Vagina (tissue), 2 donors: ENCODE measurements around the gene FOXA1. TPM values are rescaled to one million over a fixed set of nuclear protein-coding genes. Genes with fewer than 3 reads are reported as not detected.

ENCODE experiments used
- DNase-seq, 2 donors: peaks; one replicate each; pipeline ENCODE4 v3.0.0-alpha.2; 2017; ENCODE audit errors: extremely low spot score in 2 of 2
- H3K27ac ChIP-seq: fragments of 200-600 bp; sonication (generic); one replicate; pipeline ENCODE4 v1.5.1; 2019
- H3K27me3 ChIP-seq: fragments of 200-600 bp; sonication (generic); one replicate; pipeline ENCODE4 v1.5.1; 2019
- H3K36me3 ChIP-seq, 2 donors: fragments of 200-600 bp; sonication (generic); one replicate each; pipeline ENCODE4 v1.5.1; 2017 to 2019
- H3K4me1 ChIP-seq: fragments of 200-600 bp; sonication (generic); one replicate; pipeline ENCODE4 v1.5.1; 2019
- H3K4me3 ChIP-seq, 2 donors: fragments of 200-600 bp; sonication (generic); 1 replicate in 1 of 2; 2 replicates in 1 of 2; pipeline ENCODE4 v1.5.1; 2016 to 2019
- H3K9me3 ChIP-seq: fragments of 200-600 bp; sonication (generic); one replicate; pipeline ENCODE4 v1.5.1; 2019
- POLR2A ChIP-seq, 2 donors: fragments of 450-650 bp; IDR thresholded peaks; one replicate each; pipeline ENCODE4 v1.6.1; 2017; ENCODE audit warnings: antibody characterized with exemption in 2 of 2, mild to moderate bottlenecking in 2 of 2, moderate library complexity in 2 of 2
- POLR2AphosphoS5 ChIP-seq, 2 donors: sonication (generic); formaldehyde crosslinking; IDR thresholded peaks; one replicate each; pipeline ENCODE4 v1.9.0; 2017; ENCODE audit warnings: antibody characterized with exemption in 2 of 2, mild to moderate bottlenecking in 2 of 2, low read depth in 1 of 2; ENCODE audit not compliant: insufficient read depth in 1 of 2
- intact Hi-C: fragments of 100-400 bp; cut with DNase I; formaldehyde crosslinking; loops from one replicate; pipeline ENCODE4 v1.15.1; 2023
- total RNA-seq: library from RNA; depleted of rRNA; stranded (reverse); fragments of >200 nt; gene quantifications from one replicate; pipeline ENCODE4 v1.2.3, GENCODE V29; 2016
- TF ChIP-seq, protein P1 (sequence below), 3 experiments: fragments of 450-650 bp in 2 of 3; fragments of 200-600 bp in 1 of 3; sonication (generic) in 1 of 3; IDR thresholded peaks; one replicate each; pipeline ENCODE4 v1.5.1; 2017 to 2019; ENCODE audit warnings: antibody characterized with exemption in 3 of 3, mild to moderate bottlenecking in 2 of 3, moderate library complexity in 2 of 3

The FOXA1 gene
- total RNA-seq, 1 donor from 2014 or later = 11.5 TPM

DNA sequence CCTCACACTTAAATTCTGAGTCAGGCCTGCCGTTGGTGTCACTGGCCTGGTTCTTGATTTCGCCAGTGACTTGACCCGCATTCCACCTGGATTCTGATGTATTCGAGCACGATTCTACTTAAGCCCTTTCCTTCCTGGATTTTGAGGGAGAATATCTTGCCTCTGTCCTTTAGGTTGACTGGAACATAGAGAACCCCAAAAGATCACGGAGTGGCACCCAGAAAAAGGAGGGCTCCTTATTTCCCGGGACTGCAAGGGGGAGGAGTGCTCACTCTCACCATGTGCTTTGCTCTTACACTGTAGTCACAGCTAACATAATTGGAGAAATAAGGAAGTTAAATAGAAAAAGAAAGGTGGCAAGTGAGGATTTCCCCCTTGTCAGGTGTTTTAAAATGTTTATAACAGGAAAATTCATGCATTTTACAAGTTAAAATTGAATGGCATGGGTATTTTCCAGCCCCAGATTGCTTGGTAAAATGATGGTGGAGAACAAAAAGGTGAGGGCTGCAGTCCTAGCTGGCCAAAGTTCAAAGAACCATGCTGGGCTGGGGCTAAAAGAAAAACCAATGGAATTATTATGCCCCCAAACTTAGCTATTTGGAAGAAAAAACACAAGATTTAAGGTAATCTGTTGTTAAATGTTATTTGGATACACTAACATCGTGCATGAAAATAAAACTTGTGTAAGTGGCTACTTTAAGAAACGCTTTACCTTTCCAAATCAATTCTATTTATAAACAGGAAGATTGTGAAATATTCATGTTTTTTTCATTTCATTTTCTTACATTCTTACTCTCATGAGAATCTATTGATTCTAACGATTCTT lies 8.9 kb downstream of the FOXA1 start:
- TF ChIP-seq, protein P1, sequence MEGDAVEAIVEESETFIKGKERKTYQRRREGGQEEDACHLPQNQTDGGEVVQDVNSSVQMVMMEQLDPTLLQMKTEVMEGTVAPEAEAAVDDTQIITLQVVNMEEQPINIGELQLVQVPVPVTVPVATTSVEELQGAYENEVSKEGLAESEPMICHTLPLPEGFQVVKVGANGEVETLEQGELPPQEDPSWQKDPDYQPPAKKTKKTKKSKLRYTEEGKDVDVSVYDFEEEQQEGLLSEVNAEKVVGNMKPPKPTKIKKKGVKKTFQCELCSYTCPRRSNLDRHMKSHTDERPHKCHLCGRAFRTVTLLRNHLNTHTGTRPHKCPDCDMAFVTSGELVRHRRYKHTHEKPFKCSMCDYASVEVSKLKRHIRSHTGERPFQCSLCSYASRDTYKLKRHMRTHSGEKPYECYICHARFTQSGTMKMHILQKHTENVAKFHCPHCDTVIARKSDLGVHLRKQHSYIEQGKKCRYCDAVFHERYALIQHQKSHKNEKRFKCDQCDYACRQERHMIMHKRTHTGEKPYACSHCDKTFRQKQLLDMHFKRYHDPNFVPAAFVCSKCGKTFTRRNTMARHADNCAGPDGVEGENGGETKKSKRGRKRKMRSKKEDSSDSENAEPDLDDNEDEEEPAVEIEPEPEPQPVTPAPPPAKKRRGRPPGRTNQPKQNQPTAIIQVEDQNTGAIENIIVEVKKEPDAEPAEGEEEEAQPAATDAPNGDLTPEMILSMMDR (IDR thresholded peaks at IDR 0.05) = no peak
- TF ChIP-seq POLR2A (IDR thresholded peaks at IDR 0.05) (no peak), POLR2AphosphoS5 (IDR thresholded peaks at IDR 0.05; ENCODE audit: insufficient read depth in 1 of 2, low read depth in 1 of 2) (no peak)
- Histone ChIP-seq H3K27ac (peak overlapping the region; percentile 4), H3K36me3 (no peaks in the 10 kb centered on the region), H3K4me1 (peaks cover 29% of the 10 kb centered on the region), H3K4me3 (no peak overlapping the region), H3K27me3 (peaks cover 21% of the 10 kb centered on the region), H3K9me3 (no peaks in the 10 kb centered on the region)
- no peak for DNase-seq
- intact Hi-C loops = no loop called here

DNA sequence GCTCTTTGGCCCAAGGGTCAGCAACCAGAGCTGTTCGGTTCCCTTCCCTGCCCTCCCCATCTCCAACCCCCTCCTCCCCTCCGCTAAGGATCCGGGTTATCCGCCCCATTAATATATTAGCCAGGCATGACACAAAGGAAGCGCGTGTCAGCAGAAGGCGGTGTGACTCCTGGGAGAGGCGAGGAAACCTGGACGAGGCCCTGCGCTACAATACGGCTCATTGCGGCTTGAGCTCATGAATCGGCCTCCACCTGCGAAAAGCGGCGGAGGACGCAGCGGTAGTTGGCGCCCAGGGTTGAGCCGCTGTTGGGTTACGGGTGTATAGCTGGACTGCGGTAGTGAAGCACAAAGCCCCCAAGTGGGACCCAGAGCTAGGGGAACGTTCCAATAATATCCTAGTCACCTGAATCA lies 9.9 kb downstream of the FOXA1 start:
- H3K27me3 ChIP-seq = peaks cover 21% of the 10 kb centered on the region
- no peak for DNase-seq
- no peaks in the 10 kb centered on the region for H3K9me3 ChIP-seq
- no peaks in the 10 kb centered on the region for H3K36me3 ChIP-seq
- TF ChIP-seq POLR2A (IDR thresholded peaks at IDR 0.05) = no peak
- TF ChIP-seq POLR2AphosphoS5 (IDR thresholded peaks at IDR 0.05; ENCODE audit: insufficient read depth in 1 of 2, low read depth in 1 of 2) = no peak
- TF ChIP-seq, protein P1 (IDR thresholded peaks at IDR 0.05) = no peak
- intact Hi-C loops = no loop called here
- H3K4me3 ChIP-seq = peak overlapping the region; percentile 22 to 40
- H3K27ac ChIP-seq = peak overlapping the region; percentile 49
- peaks cover 29% of the 10 kb centered on the region for H3K4me1 ChIP-seq

GRCh38 chr14:37584211-37585100 lies 10.6 kb downstream of the FOXA1 start:
- no peak for DNase-seq
- H3K27me3 ChIP-seq = peaks cover 21% of the 10 kb centered on the region
- intact Hi-C loops = no loop called here
- no peaks in the 10 kb centered on the region for H3K9me3 ChIP-seq
- peak overlapping the region; percentile 22 to 40 for H3K4me3 ChIP-seq
- TF ChIP-seq, protein P1 (IDR thresholded peaks at IDR 0.05) = no peak
- TF ChIP-seq POLR2A (IDR thresholded peaks at IDR 0.05) = no peak
- TF ChIP-seq POLR2AphosphoS5 (IDR thresholded peaks at IDR 0.05; ENCODE audit: insufficient read depth in 1 of 2, low read depth in 1 of 2) = no peak
- peak overlapping the region; percentile 49 for H3K27ac ChIP-seq
- H3K4me1 ChIP-seq = peaks cover 32% of the 10 kb centered on the region
- no peaks in the 10 kb centered on the region for H3K36me3 ChIP-seq

DNA sequence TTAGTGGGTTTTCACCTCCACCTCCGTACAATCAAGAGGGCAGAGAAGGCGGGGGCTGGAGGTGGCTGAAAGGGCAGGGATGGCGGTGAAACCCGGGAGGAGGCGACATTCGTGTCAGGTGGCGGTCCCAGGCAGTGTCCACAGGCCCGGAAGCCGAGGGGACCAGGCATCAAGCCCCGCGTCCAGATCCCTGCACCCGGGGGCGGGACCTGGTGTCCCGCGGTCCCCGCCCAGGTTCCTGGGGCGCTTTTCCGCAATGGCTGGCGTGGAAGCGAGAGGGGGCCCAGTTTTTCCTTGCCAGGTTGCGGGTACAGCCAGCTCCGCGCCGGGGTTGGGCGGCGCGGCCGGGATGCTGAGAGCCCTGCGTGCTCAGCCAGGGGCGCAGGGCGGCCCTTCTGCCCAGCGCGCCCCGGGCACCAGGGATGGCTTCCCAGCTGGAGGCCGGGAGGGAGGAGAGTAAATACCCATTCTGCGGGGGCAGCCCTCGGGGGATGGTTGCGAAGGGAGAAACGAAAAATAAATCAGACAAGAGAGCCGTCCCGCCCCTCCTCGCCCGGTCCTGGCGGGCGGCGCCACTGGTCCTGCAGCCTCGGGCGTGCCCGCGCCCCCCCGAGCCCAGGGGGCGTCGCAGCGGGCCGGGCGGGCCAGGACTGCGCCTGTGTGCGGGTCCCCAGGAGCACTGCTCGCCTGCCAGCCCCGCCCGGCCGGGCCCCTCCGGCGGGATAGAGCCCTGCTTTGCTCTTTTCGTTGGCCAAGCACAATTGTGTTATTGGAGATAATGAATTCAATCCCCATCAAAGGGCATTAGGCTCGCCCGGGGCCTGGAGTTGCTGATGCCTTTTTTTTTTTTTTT lies 11.5 kb downstream of the FOXA1 start:
- no peaks in the 10 kb centered on the region for H3K9me3 ChIP-seq
- H3K27ac ChIP-seq = peak overlapping the region; percentile 49
- peaks cover 37% of the 10 kb centered on the region for H3K4me1 ChIP-seq
- intact Hi-C loops = no loop called here
- no peak for DNase-seq
- H3K4me3 ChIP-seq = peak overlapping the region; percentile 34 to 40
- peaks cover 21% of the 10 kb centered on the region for H3K27me3 ChIP-seq
- TF ChIP-seq, protein P1 (IDR thresholded peaks at IDR 0.05) = no peak
- TF ChIP-seq POLR2A (IDR thresholded peaks at IDR 0.05) (no peak), POLR2AphosphoS5 (IDR thresholded peaks at IDR 0.05; ENCODE audit: insufficient read depth in 1 of 2, low read depth in 1 of 2) (no peak)
- no peaks in the 10 kb centered on the region for H3K36me3 ChIP-seq
